NCI-H82 (cell line): Measurements from ENCODE around the gene HK2.
A peak's percentile ranks its signal among the peaks of the same experiment; 100 is the strongest.
"Not testable (repeated sequence)": the region's sequence is repeated elsewhere in the genome, so short reads cannot be mapped to it uniquely, and the experiment has no call there.

Experiments used
- DNase-seq: peaks from one replicate; lab custom pipeline; 2025; lab: John Stamatoyannopoulos, UW

Gene HK2

DNA sequence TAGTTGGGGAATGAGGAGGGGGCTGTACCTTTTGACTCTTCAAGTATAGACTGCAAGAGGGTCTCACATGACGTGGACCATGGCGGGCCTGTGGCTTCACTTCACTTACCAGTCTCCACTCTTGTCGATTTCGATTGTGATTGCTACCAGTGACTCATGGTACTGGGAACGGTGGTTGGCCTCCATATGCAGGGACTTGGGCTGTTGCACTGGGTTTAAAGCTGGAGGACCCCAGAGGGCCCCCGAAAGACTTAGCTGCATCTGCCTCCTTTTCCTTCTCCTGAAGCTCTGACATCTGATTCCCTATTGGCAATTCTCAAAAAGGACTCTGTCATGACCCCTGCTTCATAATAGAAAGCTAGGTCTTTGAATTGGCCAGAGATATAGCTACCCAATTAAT lies 43.4 kb downstream of the HK2 start:
- DNase-seq: no peak

DNA sequence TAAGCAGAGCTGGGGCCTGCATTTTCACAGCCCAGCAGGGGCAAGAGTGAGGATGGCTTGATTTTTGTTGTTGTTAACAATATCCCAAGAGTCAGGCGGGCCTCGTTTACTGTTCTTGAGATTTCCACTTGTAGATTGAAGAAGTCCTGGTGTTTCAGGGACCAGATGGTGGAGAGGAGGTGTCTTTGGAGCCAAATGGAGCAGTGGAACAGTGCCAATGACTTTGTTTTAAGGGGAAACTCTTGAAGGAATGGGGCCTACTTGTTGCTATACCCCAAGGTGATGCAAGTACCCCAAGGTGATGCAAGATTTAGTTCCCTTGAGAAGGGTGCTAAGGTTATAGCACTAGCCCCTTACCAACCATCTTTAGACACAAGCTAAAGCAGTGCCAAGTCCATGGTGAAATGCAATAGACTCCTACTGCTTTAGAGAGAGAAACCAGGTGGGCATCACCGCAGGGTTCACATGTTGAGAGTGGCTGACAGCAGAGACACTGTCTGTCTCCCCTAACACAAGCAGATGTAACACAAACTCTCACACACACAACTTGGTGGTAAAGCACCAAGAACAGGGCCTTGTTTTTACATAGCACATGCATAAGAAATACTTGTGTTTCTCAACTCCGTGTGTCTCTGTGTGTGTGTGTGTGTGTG lies 44.0 kb downstream of the HK2 start:
- no peak for DNase-seq

DNA sequence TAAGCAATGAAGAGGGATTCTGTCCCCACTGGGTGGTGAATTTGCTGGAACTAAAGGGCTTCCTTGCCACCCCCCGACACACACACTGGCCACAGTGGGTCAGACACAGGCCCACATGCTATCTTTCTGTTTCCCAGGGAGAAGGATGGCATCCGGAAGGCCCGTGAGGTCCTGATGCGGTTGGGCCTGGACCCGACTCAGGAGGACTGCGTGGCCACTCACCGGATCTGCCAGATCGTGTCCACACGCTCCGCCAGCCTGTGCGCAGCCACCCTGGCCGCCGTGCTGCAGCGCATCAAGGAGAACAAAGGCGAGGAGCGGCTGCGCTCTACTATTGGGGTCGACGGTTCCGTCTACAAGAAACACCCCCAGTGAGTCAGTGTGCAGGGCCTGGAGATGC lies 44.6 kb downstream of the HK2 start:
- DNase-seq: no peak

DNA sequence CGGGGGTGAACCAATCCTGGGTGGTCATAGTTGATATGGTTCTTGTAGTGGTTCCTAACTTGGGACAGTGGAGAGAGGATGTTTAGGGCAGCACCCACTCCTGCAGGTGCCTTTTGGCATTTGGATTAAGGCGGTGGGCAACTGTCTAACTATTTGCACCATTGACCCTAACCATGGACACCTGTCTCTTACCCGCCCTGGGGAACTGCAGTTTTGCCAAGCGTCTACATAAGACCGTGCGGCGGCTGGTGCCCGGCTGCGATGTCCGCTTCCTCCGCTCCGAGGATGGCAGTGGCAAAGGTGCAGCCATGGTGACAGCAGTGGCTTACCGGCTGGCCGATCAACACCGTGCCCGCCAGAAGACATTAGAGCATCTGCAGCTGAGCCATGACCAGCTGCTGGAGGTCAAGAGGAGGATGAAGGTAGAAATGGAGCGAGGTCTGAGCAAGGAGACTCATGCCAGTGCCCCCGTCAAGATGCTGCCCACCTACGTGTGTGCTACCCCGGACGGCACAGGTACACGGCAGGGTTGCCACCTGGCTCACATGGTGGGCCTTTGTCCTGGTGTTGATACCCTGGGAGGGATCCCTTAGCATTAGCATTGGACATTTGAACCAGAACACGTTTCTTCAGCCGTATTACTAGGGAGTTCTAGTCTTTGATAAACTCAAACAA lies 46.3 kb downstream of the HK2 start:
- DNase-seq: no peak

DNA sequence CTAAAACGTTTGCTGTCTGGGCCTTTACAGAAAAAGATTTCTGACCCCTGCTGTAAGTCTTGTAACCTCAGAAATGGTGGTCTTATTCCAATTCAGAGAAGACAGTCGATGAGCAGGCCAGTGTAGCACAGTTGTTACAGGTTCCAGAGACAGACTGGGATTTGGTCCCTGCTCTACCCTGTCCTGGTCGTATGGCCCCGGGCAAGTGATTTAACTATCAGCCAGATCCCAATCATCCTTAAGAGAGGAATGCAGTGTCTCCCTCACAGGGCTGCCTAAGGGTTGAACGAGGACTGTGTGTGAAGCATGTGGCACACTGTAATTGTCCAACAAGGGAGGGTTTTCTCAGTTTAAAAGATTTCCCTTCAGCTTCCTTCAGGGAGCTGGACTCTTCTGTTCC lies 47.2 kb downstream of the HK2 start:
- no peak for DNase-seq

DNA sequence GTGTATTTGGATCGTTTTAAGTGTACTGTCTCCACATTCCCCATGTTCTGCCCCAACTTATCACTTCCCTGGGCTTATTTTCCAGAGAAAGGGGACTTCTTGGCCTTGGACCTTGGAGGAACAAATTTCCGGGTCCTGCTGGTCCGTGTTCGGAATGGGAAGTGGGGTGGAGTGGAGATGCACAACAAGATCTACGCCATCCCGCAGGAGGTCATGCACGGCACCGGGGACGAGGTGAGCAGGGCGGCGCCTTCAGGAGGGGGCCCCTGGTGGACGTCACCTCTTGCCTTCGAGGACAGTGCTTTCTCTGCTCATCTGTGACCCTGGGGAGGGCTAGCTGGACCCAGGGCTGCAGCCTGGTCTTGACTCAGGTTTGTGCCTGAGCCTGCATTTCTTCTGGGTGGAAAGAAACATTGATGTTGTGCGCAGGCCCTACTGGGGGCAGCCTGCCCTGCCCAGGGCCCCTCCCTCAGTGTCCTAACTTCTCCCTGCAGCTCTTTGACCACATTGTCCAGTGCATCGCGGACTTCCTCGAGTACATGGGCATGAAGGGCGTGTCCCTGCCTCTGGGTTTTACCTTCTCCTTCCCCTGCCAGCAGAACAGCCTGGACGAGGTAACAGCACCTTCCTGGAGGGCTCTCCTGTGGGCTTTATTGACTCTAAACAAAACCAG lies 47.8 kb downstream of the HK2 start:
- DNase-seq: no peak

DNA sequence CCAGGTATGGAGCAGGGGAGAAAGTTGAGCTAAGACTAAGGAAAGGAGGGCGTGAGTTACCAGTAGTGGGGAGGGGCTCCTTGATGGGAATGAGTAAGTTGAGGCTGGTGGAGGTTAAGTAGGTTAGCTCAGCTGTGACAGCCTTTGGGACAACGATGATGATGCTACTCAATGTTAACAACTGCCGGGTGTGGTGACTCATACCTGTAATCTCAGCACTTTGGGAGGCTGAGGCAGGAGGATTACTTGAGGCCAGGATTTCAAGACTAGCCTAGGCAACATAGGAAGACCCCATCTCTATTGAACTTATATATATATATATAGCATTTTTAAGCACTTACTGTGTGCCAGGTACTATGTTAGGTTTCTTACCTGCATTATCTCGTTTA lies 48.4 kb downstream of the HK2 start:
- no peak for DNase-seq

DNA sequence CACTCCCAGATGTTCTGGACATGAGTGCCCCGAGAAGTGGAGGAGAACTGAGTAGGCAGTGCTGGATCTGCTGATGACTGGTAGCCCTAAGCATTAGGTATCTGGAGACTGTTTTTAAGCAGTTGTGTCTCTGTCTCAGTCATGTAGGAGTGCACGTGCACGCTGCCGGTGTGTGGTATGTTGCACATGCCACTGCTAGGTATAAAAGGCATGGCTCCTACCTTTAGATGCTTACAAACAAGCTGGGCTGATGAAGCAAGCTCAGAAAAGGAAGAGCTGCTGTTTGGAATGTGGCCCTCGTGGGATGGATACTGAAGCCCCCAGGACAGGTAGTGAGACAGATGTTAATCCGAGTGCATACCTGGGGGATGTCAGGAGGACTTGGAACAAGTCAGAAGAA lies 49.1 kb downstream of the HK2 start:
- DNase-seq: no peak

DNA sequence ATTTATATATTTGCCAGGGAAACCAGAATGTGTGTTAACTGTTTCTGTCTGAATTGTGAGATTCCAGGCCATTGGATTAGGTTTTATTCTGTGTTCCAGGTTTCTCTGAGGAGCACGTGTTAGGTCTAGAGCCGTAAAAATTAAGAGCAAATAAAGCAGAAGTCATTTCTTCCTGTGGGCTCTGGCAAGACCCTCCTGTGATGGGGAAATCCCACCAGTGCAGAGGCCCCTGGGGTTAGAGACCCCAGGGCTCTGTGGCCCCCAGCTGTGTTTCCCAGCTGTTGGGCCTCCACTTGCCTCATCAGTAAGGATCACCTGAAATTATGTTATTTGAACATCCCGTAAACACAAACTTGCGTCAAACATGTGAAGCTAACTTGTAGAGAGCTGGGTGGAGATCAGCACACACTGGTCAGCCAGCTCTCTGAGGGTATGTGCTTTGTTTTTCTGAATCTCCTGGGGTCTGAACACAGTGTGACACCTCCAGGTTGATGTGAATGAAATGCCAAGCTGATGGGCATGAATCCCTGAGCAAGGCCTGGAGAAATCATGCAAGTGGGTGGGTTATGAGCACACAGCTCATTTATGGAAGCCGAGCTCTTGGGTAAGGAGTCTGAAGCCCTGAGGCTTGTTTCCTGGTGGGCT lies 50.3 kb downstream of the HK2 start:
- no peak for DNase-seq

DNA sequence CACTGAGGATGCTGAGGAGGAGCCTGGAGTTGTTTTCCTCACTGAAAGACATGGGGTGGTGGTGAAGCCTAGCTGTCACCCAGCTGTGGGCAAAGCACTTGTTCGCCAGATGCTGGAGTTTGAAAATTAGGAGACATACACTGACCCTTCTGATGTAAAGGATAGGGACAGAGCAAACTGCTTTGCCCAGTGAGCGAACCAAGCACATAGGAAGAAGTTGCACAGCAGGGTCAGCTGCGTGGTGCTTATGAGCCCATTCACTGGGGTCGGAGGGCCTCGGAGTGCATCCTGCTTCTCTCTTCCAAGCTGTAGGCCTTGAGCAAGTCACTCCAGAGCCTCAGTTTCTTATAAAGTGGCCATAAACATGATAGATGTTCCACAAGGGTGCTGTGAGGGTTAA lies 50.9 kb downstream of the HK2 start:
- no peak for DNase-seq

DNA sequence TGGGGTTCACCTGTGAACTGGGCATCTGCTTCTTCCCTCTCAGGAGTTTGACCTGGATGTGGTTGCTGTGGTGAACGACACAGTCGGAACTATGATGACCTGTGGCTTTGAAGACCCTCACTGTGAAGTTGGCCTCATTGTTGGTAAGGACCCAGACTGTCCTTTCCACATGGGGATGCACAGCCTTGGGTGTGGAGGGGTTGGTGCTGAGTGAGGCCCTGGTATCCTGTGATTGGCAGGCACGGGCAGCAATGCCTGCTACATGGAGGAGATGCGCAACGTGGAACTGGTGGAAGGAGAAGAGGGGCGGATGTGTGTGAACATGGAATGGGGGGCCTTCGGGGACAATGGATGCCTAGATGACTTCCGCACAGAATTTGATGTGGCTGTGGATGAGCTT lies 52.3 kb downstream of the HK2 start:
- no peak for DNase-seq

DNA sequence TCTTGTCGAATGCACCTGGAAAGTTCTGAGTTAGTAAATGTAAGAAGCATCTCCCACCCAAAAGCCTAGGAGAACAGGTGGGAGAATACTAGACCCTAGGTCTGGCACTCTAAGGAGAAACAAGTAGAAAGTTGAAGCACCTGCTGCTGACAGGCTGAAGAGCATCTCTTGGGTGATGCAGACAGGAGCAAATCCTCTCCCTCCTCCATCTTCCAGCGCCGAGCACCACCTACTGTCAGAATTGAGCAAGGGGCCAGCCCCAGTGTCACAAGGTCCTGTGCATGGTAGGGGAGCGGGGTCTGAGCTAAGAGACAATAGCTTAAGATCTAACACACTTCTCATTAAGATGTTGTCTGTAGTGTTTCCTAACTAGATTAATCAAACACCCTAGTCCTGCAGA lies 52.9 kb downstream of the HK2 start:
- peak; percentile 18 for DNase-seq

DNA sequence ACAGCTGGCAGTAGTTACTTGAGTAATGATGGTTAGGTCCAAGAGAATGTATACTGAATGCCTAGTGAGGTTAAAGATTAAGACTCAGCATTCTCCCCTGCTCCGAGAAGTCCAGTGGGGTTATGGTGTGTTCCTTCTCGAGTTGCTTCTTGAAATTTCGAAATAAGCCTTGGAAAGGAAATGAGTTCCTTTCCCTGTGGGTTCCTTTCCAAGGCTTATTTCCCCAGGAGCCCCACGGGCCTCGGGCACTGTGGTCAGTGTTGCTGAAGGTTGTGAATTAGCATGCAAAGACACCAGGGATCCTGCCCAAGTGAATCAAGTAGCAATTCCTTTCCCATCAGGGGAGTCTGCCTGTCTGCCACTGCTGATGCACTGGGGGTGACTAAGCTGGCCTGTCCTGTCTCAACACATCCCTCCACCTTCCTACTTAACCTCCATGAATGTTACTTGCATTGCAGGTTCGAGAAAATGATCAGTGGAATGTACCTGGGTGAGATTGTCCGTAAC lies 53.6 kb downstream of the HK2 start:
- no peak for DNase-seq

DNA sequence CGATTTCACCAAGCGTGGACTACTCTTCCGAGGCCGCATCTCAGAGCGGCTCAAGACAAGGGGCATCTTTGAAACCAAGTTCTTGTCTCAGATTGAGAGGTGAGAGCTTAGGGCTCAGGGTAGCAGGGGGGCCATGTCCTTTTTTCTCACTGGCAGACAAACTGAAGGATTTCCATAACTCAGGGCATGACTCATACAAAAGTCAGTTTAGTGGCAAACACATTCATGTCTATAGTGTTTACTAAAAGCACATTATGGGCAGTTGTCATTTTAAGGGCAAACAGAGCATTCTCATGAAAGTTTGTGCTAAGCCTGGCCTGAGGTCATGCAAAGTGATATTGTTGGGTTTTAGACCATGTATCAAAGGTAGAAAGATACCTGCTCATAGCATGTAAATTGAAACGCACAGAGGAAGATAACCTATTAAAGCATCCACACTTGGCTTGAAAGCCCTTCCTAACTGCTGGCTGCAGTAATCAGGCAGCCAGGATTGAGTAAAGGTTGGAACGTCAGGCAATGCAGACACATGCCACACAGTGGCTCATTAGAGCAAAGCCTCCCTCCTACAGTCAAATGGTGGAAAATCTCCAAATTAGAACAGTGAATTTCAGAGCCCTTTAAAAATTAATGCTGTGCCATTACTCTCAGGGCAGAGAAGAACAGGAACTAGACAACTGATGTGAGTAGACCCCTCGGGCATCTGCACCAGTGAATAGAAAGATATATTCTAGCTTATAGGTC lies 54.2 kb downstream of the HK2 start:
- no peak for DNase-seq

DNA sequence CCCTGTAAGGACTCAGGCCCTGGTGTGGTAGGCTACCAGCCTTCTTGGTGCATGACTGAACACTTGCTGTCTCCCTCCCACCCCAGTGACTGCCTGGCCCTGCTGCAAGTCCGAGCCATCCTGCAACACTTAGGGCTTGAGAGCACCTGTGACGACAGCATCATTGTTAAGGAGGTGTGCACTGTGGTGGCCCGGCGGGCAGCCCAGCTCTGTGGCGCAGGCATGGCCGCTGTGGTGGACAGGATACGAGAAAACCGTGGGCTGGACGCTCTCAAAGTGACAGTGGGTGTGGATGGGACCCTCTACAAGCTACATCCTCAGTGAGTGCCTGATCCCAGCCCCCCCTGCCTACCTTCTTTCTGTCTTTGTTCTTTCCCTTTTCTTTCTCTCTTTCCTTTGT lies 55.2 kb downstream of the HK2 start:
- no peak for DNase-seq

DNA sequence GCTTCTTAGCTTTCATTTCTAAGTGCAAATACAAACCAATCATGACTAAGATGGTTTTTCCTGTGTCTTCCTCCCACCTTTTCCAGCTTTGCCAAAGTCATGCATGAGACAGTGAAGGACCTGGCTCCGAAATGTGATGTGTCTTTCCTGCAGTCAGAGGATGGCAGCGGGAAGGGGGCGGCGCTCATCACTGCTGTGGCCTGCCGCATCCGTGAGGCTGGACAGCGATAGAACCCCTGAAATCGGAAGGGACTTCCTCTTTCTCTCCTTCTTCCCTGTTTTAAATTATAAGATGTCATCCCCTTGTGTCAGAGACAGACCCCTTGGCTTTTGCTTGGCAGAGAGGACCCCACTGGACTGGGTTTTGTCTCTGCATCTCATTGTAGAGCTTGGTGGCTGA lies 56.8 kb downstream of the HK2 start:
- no peak for DNase-seq

DNA sequence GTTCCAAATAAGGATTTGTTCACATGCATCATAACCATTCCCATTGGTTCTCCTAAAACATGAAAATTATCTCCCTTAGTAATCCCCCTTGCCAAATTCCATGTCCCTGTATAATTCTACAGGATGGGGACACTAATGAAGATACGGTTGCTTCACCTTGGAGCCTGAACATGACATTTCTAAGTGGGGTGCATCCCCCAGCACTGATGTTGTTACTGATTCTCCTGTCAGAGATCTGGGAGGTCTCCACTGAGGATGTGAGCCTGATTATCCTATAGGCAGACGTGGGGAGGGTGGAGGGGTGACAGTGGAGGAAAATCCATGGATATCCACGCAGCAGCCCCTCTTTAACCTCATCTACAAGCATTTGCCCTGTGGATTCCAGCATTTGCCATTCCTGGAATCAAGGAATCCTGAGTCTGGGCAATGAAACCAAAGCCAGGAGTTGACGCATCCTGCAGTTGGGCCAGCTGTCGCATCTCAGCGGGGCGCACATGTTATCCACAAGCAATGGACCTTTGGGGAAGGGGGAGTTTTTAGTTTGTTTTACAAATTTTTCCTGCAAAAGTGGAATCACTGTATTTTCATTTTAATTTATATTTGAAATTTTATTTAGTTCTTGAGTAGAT lies 57.3 kb downstream of the HK2 start:
- no peak for DNase-seq

DNA sequence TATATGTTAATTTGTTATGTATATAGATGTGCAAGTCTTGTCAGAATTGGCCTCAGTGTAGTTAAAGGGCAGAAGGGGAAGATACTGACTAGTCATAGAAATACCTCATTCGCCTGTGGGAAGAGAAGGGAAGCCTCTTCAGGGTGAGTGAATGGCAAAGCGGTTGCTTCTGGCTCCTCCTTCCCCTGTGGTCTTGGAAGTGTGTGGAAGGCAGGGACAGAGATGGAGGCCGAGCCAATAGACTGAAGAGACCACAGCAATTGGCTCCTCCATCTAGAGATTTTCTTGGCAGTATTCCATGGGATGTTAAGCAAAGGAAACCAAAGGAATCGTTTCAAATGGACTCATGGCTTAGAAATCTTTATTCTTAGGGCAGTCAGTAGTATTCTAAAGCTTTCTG lies 57.9 kb downstream of the HK2 start:
- not testable (repeated sequence) for DNase-seq

DNA sequence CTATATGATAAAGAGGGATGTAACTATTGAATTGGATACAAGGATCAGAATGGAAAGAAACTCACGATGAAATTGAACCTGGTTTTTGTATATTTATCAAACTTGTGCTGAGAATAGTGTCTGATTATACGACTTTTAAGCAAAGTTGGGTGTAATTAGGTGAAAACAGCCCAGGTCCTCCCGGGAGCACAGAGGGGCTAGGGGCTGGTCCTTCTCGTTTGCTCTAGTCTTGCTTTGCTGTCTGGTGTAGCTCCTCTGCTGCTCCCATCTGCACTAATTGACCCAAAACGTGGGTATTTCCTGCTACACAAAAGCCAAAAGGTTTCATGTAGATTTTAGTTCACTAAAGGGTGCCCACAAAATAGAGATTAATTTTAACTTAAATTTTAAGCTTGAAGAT lies 58.7 kb downstream of the HK2 start:
- no peak for DNase-seq

DNA sequence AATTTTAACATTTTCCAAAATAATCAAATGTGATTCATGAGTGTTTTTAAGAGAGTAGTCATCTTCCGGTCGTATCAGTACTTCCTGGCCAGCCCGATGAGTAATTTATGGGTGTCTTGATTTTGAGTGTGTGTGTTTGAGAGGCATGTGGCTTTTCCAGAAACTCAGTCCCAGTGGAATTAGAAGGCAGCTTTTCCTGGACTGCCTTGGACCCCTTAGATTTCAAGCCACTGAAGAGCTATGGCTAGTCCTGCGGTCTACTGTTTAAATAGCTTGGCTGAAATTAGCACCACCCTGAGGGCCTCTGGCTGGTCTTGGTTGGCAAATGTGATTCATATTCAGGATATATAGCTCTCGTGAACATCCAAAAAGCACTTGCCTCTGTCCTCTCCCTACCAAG lies 59.4 kb downstream of the HK2 start:
- no peak for DNase-seq

DNA sequence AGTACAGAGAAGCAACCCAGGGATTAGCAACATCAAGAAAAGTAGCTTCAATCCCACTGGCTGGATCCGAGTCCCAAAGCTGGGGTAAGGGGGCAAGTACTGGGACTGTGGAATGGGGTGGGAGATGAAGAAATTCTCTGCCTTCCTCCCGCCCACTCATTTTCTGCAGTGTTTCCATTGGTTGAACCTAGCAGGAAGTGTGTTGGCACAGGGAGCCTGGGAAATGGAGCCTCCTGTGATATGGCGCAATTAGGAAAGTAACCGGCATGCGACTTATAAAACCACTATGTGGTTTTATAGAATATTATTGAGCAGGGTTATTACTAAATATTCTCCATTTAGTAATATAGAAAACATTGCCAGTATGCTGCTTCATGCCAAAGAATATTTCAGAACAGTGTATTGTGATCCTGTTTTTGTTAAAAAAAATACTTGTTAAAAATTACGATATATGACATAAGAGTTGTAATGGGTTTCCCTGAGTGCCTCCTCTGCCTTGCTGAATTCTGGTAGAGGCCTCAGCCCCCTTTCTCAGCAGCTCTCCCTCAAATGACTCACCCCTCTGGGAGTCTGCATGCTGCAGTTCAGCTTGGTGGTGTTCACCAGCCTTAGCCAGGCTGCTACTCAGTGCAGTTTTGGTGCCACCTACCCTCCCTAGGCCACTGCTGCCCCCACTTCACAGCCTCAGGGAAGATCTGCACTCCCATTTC lies 60.5 kb downstream of the HK2 start:
- no peak for DNase-seq
